HCT116 (cell line): ENCODE measurements around the gene CHD3. TPM values are rescaled to one million over a fixed set of nuclear protein-coding genes. Genes with fewer than 3 reads are reported as not detected.

Experiments
- ATAC-seq: fragments of 200-7000 bp; cut with Tn5 transposase; 2 replicates; pipeline ENCODE4 v1.9.1; 2020; ENCODE audit warnings: mild to moderate bottlenecking, moderate library complexity
- BruUV-seq: library from RNA; stranded (reverse); fragments of 400-500 nt; replicated peaks from 2 replicates; lab custom pipeline; 2021; lab: Mats Ljungman, UMichigan
- CTCF ChIA-PET: fragments of 300-600 bp; sonication (Branson Sonifier 250); formaldehyde crosslinking; loops from one replicate; lab custom pipeline; 2021; ENCODE audit warnings: antibody characterized with exemption; lab: Charles Lee
- POLR2A ChIA-PET: fragments of 300-600, 350-600 bp; sonication (Branson Sonifier 250); formaldehyde crosslinking; loops from one replicate; lab custom pipeline; 2021; ENCODE audit warnings: antibody characterized with exemption; lab: Charles Lee
- RAD21 ChIA-PET, 2 experiments: fragments of 300-600 bp; sonication (Branson Sonifier 250); formaldehyde crosslinking; loops; one replicate each; lab custom pipeline; 2023; ENCODE audit warnings: low total read pairs in 2 of 2; ENCODE audit not compliant: uncharacterized antibody in 2 of 2, unreplicated experiment in 2 of 2, low non-redundant PET in 1 of 2; lab: Charles Lee
- DNase-seq: peaks from one replicate; pipeline ENCODE4 v3.0.0-alpha.2; 2010; ENCODE audit warnings: low read depth, low spot score
- H2AFZ ChIP-seq: fragments of 200-600 bp; shearing (Covaris generic), sonication (generic); 2 replicates; pipeline ENCODE4 v1.6.1; 2017; ENCODE audit warnings: low read depth, mixed run types, mixed read lengths, antibody characterized with exemption, low read length; ENCODE audit not compliant: poor library complexity, severe bottlenecking
- H3K27ac ChIP-seq: 2 replicates; pipeline ENCODE4 v1.5.1; 2012; ENCODE audit warnings: low read depth, low read length
- H3K27me3 ChIP-seq: fragments of 200-600 bp; sonication (generic); 2 replicates; pipeline ENCODE4 v1.6.1; 2016; ENCODE audit warnings: mixed run types, low read length, mixed read lengths; ENCODE audit not compliant: insufficient read depth
- H3K36me3 ChIP-seq, 2 experiments: fragments of 200-500 bp in 1 of 2; fragments of 200-600 bp in 1 of 2; sonication (Bioruptor generic) in 1 of 2; sonication (generic) in 1 of 2; 2 replicates each; pipeline versions ENCODE4 v1.5.1 to v1.6.1; 2014 to 2016; ENCODE audit warnings: low read length in 2 of 2, inconsistent platforms in 1 of 2, mixed read lengths in 1 of 2, mixed run types in 1 of 2; ENCODE audit not compliant: insufficient read depth in 2 of 2, control insufficient read depth in 1 of 2
- H3K4me1 ChIP-seq, 2 experiments: fragments of 200-600 bp in 1 of 2; sonication (generic) in 1 of 2; 2 replicates each; pipeline versions ENCODE4 v1.5.1 to v1.6.1; 2012 to 2017; ENCODE audit warnings: low read length in 2 of 2, inconsistent platforms in 1 of 2, mild to moderate bottlenecking in 1 of 2, mixed read lengths in 1 of 2, mixed run types in 1 of 2, moderate library complexity in 1 of 2; ENCODE audit not compliant: insufficient read depth in 2 of 2, control insufficient read depth in 1 of 2
- H3K4me2 ChIP-seq: fragments of 200-600 bp; sonication (generic); 2 replicates; pipeline ENCODE4 v1.6.1; 2017; ENCODE audit warnings: mixed run types, low read length, mixed read lengths
- H3K4me3 ChIP-seq, 2 experiments: fragments of 200-600 bp in 1 of 2; sonication (generic) in 1 of 2; replicated peaks in 1 of 2; 2 replicates each; pipeline ENCODE4 v1.5.1; 2011 to 2016; ENCODE audit warnings: low read length in 2 of 2, control low read depth in 1 of 2, low read depth in 1 of 2, mild to moderate bottlenecking in 1 of 2, mixed read lengths in 1 of 2, mixed run types in 1 of 2
- H3K79me2 ChIP-seq: fragments of 200-600 bp; sonication (generic); 2 replicates; pipeline ENCODE4 v1.6.1; 2017; ENCODE audit warnings: mild to moderate bottlenecking, mixed run types, low read length, moderate library complexity, mixed read lengths; ENCODE audit not compliant: insufficient read depth
- H3K9ac ChIP-seq: fragments of 200-600 bp; sonication (generic); 2 replicates; pipeline ENCODE4 v1.6.1; 2016; ENCODE audit warnings: low read length, mixed read lengths
- H3K9me2 ChIP-seq: fragments of 200-600 bp; sonication (generic), shearing (Covaris generic); 2 replicates; pipeline ENCODE4 v1.6.1; 2017; ENCODE audit warnings: mixed run types, mild to moderate bottlenecking, moderate library complexity; ENCODE audit not compliant: insufficient read depth
- H3K9me3 ChIP-seq, 2 experiments: fragments of 200-500 bp in 1 of 2; fragments of 200-600 bp in 1 of 2; sonication (Bioruptor generic) in 1 of 2; sonication (generic) in 1 of 2; 2 replicates each; pipeline ENCODE4 v1.6.1; 2014 to 2017; ENCODE audit warnings: low read length in 2 of 2, mixed read lengths in 2 of 2, inconsistent platforms in 1 of 2, low read depth in 1 of 2, mild to moderate bottlenecking in 1 of 2, mixed run types in 1 of 2, moderate library complexity in 1 of 2; ENCODE audit not compliant: control insufficient read depth in 1 of 2, insufficient read depth in 1 of 2
- H4K20me1 ChIP-seq: fragments of 200-600 bp; sonication (generic), shearing (Covaris generic); 2 replicates; pipeline ENCODE4 v1.6.1; 2017; ENCODE audit warnings: mixed run types, mild to moderate bottlenecking, moderate library complexity; ENCODE audit not compliant: insufficient read depth
- CBX3 ChIP-seq: IDR thresholded peaks from 2 replicates; pipeline ENCODE4 v1.6.1; 2012; ENCODE audit warnings: low read depth
- EGR1 ChIP-seq: IDR thresholded peaks from 2 replicates; pipeline ENCODE4 v1.6.1; 2012; ENCODE audit warnings: low read depth
- EZH2 ChIP-seq: fragments of 200-600 bp; sonication (generic); IDR thresholded peaks from 2 replicates; pipeline ENCODE4 v1.6.1; 2017; ENCODE audit warnings: antibody characterized with exemption, mixed run types
- EZH2phosphoT487 ChIP-seq: fragments of 200-600 bp; IDR thresholded peaks from 2 replicates; pipeline ENCODE4 v1.6.1; 2018; ENCODE audit warnings: antibody characterized with exemption, borderline replicate concordance
- FOSL1 ChIP-seq: IDR thresholded peaks from 2 replicates; pipeline ENCODE4 v1.6.1; 2012; ENCODE audit warnings: low read depth
- POLR2A ChIP-seq: IDR thresholded peaks from 2 replicates; pipeline ENCODE4 v1.7.0; 2011; ENCODE audit warnings: borderline replicate concordance; ENCODE audit not compliant: insufficient read depth, insufficient read length; ENCODE audit errors: extremely low read depth
- TCF7L2 ChIP-seq: IDR thresholded peaks from 2 replicates; pipeline ENCODE4 v1.7.0; 2011; ENCODE audit warnings: borderline replicate concordance, inconsistent platforms; ENCODE audit not compliant: insufficient read depth, insufficient read length; ENCODE audit errors: extremely low read depth
- ZFX ChIP-seq: fragments of 450-650 bp; IDR thresholded peaks from 2 replicates; pipeline ENCODE4 v1.6.1; 2017
- intact Hi-C: fragments of 100-400 bp; cut with micrococcal nuclease; formaldehyde crosslinking; loops from 2 replicates; pipeline ENCODE4 v1.10.0; 2022
- total RNA-seq: library from RNA; stranded (reverse); gene quantifications from one replicate; pipeline ENCODE4 v1.2.1, GENCODE V29; 2021; ENCODE audit not compliant: unreplicated experiment
- TF ChIP-seq, protein P1 (sequence below): IDR thresholded peaks from 2 replicates; pipeline ENCODE4 v1.6.1; 2011; ENCODE audit warnings: mild to moderate bottlenecking, low read length, moderate library complexity; ENCODE audit not compliant: insufficient replicate concordance; ENCODE audit errors: extremely low read depth
- TF ChIP-seq, protein P2 (sequence below): IDR thresholded peaks from 2 replicates; pipeline ENCODE4 v1.6.1; 2012
- TF ChIP-seq, protein P3 (sequence below), 3 experiments: fragments of 200-600 bp in 1 of 3; sonication (generic) in 1 of 3; IDR thresholded peaks in 2 of 3; conservative IDR thresholded peaks in 1 of 3; 2 replicates each; pipeline ENCODE4 v1.5.1; 2012 to 2017; ENCODE audit warnings: low read depth in 2 of 3, low read length in 2 of 3, antibody characterized with exemption in 1 of 3, borderline replicate concordance in 1 of 3, control low read depth in 1 of 3, mild to moderate bottlenecking in 1 of 3, mixed read lengths in 1 of 3, mixed run types in 1 of 3, moderate library complexity in 1 of 3; ENCODE audit not compliant: insufficient read depth in 1 of 3

The CHD3 gene
- total RNA-seq, 1 experiment from 2014 or later = 54.8 TPM

DNA sequence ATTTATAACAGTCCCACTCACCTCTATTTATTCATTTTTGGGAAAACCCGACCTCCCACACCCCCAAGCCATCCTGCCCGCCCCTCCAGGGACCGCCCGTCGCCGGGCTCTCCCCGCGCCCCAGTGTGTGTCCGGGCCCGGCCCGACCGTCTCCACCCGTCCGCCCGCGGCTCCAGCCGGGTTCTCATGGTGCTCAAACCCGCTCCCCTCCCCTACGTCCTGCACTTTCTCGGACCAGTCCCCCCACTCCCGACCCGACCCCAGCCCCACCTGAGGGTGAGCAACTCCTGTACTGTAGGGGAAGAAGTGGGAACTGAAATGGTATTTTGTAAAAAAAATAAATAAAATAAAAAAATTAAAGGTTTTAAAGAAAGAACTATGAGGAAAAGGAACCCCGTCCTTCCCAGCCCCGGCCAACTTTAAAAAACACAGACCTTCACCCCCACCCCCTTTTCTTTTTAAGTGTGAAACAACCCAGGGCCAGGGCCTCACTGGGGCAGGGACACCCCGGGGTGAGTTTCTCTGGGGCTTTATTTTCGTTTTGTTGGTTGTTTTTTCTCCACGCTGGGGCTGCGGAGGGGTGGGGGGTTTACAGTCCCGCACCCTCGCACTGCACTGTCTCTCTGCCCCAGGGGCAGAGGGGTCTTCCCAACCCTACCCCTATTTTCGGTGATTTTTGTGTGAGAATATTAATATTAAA, 34.4 kb upstream of the CHD3 start:
- H3K9me2 ChIP-seq = no peaks in the 10 kb centered on the region
- no peak for DNase-seq
- H3K4me3 ChIP-seq = no peak overlapping the region
- no peaks in the 10 kb centered on the region for H3K9me3 ChIP-seq
- H3K27me3 ChIP-seq = no peaks in the 10 kb centered on the region
- TF ChIP-seq, protein P1, sequence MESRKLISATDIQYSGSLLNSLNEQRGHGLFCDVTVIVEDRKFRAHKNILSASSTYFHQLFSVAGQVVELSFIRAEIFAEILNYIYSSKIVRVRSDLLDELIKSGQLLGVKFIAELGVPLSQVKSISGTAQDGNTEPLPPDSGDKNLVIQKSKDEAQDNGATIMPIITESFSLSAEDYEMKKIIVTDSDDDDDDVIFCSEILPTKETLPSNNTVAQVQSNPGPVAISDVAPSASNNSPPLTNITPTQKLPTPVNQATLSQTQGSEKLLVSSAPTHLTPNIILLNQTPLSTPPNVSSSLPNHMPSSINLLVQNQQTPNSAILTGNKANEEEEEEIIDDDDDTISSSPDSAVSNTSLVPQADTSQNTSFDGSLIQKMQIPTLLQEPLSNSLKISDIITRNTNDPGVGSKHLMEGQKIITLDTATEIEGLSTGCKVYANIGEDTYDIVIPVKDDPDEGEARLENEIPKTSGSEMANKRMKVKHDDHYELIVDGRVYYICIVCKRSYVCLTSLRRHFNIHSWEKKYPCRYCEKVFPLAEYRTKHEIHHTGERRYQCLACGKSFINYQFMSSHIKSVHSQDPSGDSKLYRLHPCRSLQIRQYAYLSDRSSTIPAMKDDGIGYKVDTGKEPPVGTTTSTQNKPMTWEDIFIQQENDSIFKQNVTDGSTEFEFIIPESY = no peak
- TF ChIP-seq, protein P2, sequence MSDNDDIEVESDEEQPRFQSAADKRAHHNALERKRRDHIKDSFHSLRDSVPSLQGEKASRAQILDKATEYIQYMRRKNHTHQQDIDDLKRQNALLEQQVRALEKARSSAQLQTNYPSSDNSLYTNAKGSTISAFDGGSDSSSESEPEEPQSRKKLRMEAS = no peak
- TF ChIP-seq, protein P3, sequence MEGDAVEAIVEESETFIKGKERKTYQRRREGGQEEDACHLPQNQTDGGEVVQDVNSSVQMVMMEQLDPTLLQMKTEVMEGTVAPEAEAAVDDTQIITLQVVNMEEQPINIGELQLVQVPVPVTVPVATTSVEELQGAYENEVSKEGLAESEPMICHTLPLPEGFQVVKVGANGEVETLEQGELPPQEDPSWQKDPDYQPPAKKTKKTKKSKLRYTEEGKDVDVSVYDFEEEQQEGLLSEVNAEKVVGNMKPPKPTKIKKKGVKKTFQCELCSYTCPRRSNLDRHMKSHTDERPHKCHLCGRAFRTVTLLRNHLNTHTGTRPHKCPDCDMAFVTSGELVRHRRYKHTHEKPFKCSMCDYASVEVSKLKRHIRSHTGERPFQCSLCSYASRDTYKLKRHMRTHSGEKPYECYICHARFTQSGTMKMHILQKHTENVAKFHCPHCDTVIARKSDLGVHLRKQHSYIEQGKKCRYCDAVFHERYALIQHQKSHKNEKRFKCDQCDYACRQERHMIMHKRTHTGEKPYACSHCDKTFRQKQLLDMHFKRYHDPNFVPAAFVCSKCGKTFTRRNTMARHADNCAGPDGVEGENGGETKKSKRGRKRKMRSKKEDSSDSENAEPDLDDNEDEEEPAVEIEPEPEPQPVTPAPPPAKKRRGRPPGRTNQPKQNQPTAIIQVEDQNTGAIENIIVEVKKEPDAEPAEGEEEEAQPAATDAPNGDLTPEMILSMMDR (IDR thresholded peaks at IDR 0.05 in 2 of 3, conservative IDR thresholded peaks at IDR 0.05 in 1 of 3; ENCODE audit: borderline replicate concordance in 1 of 3, insufficient read depth in 1 of 3, low read depth in 2 of 3, low read length in 2 of 3) = no peak
- TF ChIP-seq ZFX (no peak), CBX3 (no peak), EZH2 (no peak), POLR2A (no peak), TCF7L2 (no peak), EGR1 (no peak), FOSL1 (no peak), EZH2phosphoT487 (no peak)
- TF ChIP-seq, all 23 proteins: peak for 0
- Histone ChIP-seq H3K9ac (no peak overlapping the region), H3K36me3 (peaks cover 12 to 29% of the 10 kb centered on the region in 2 experiments), H3K27ac (no peak overlapping the region), H4K20me1 (no peaks in the 10 kb centered on the region), H3K4me1 (peaks cover 22 to 50% of the 10 kb centered on the region in 2 experiments), H3K4me2 (no peak overlapping the region), H2AFZ (no peak overlapping the region), H3K79me2 (peaks cover 49% of the 10 kb centered on the region)
- RAD21 ChIA-PET = no interaction called here
- ATAC-seq = no peak
- POLR2A ChIA-PET = no interaction called here
- no TSS peak for BruUV-seq
- CTCF ChIA-PET = no interaction called here
- intact Hi-C loops = no loop called here
